HEK293 (cell line): ENCODE results near the gene AJM1.
A peak's percentile ranks its signal among the peaks of the same experiment; 100 is the strongest.

Experiments used
- CTCF ChIA-PET: fragments of 350-600 bp; formaldehyde crosslinking; extraction: SDS; loops from one replicate; lab custom pipeline; 2021; ENCODE audit warnings: antibody characterized with exemption; lab: Yijun Ruan, JAX
- POLR2A ChIA-PET: fragments of 300-600 bp; formaldehyde crosslinking; extraction: SDS; loops from one replicate; lab custom pipeline; 2020; ENCODE audit warnings: antibody characterized with exemption, inconsistent platforms; lab: Yijun Ruan, JAX
- H3K27ac ChIP-seq: fragments of 200-500 bp; sonication (Bioruptor generic); 2 replicates; pipeline ENCODE4 v1.5.1; 2014; ENCODE audit warnings: low read depth, low read length, control low read depth, inconsistent platforms; ENCODE audit errors: extremely low read depth
- H3K36me3 ChIP-seq, 2 experiments: fragments of 200-500 bp in 1 of 2; sonication (Bioruptor generic) in 1 of 2; 1 replicate in 1 of 2; 2 replicates in 1 of 2; pipeline ENCODE4 v1.5.1; 2014 to 2017; ENCODE audit warnings: inconsistent platforms in 2 of 2, low read length in 2 of 2; ENCODE audit not compliant: control insufficient read depth in 2 of 2, insufficient read depth in 1 of 2
- H3K4me1 ChIP-seq: fragments of 200-500 bp; sonication (Bioruptor generic); 2 replicates; pipeline ENCODE4 v1.5.1; 2014; ENCODE audit warnings: mild to moderate bottlenecking, low read length, inconsistent platforms; ENCODE audit not compliant: control insufficient read depth, insufficient read depth
- H3K4me3 ChIP-seq: 2 replicates; pipeline ENCODE4 v1.5.1; 2011; ENCODE audit warnings: low read depth, mild to moderate bottlenecking, control low read depth, low read length, moderate library complexity
- H3K9me3 ChIP-seq: fragments of 200-500 bp; sonication (Bioruptor generic); 2 replicates; pipeline ENCODE4 v1.5.1; 2014; ENCODE audit warnings: low read depth, low read length, inconsistent platforms; ENCODE audit not compliant: control insufficient read depth, insufficient read depth
- GLI2 ChIP-seq: fragments of 450-650 bp; formaldehyde crosslinking; IDR thresholded peaks from 2 replicates; pipeline ENCODE4; 2017; ENCODE audit warnings: missing biosample characterization, missing genetic modification characterization, low read depth, borderline replicate concordance
- GLIS2 ChIP-seq: fragments of 450-650 bp; formaldehyde crosslinking; IDR thresholded peaks from 2 replicates; pipeline ENCODE4 v1.5.1; 2016; ENCODE audit warnings: missing biosample characterization, missing genetic modification characterization
- KLF10 ChIP-seq: fragments of 450-650 bp; IDR thresholded peaks from 2 replicates; pipeline ENCODE4 v1.5.1; 2018; ENCODE audit warnings: missing biosample characterization, mild to moderate bottlenecking, missing genetic modification characterization
- MEIS1 ChIP-seq: sonication (generic); formaldehyde crosslinking; IDR thresholded peaks from 2 replicates; pipeline ENCODE4 v1.8.1; 2022; ENCODE audit warnings: missing genetic modification reagents, mild to moderate bottlenecking, borderline replicate concordance
- MYNN ChIP-seq: fragments of 450-650 bp; formaldehyde crosslinking; IDR thresholded peaks from 2 replicates; pipeline ENCODE4 v1.5.1; 2016; ENCODE audit warnings: missing biosample characterization, missing genetic modification characterization, borderline replicate concordance
- OSR2 ChIP-seq: fragments of 450-650 bp; formaldehyde crosslinking; IDR thresholded peaks from 2 replicates; pipeline ENCODE4 v1.5.1; 2016; ENCODE audit warnings: missing biosample characterization, missing genetic modification characterization
- RBAK ChIP-seq: fragments of 450-650 bp; formaldehyde crosslinking; IDR thresholded peaks from 2 replicates; pipeline ENCODE4 v1.5.1; 2016; ENCODE audit warnings: missing biosample characterization, missing genetic modification characterization
- SETDB1 ChIP-seq: IDR thresholded peaks from one replicate; pipeline ENCODE4 v1.6.1; 2017; ENCODE audit warnings: mild to moderate bottlenecking, low read length, moderate library complexity, mixed read lengths; ENCODE audit not compliant: insufficient read length
- ZBTB48 ChIP-seq: fragments of 450-650 bp; formaldehyde crosslinking; IDR thresholded peaks from 2 replicates; pipeline ENCODE4 v1.5.1; 2016; ENCODE audit warnings: missing biosample characterization, missing genetic modification characterization
- ZIC2 ChIP-seq: fragments of 450-650 bp; formaldehyde crosslinking; IDR thresholded peaks from 2 replicates; pipeline ENCODE4 v1.5.1; 2016; ENCODE audit warnings: missing biosample characterization, missing genetic modification characterization
- ZNF112 ChIP-seq: fragments of 450-650 bp; formaldehyde crosslinking; IDR thresholded peaks from 2 replicates; pipeline ENCODE4 v1.5.0; 2017; ENCODE audit warnings: missing biosample characterization, missing genetic modification characterization
- ZNF184 ChIP-seq: fragments of 450-650 bp; IDR thresholded peaks from 2 replicates; pipeline ENCODE4 v1.5.1; 2018; ENCODE audit warnings: missing biosample characterization, mild to moderate bottlenecking, missing genetic modification characterization
- ZNF280C ChIP-seq: fragments of 450-650 bp; formaldehyde crosslinking; IDR thresholded peaks from 2 replicates; pipeline ENCODE4 v1.5.1; 2016; ENCODE audit warnings: missing biosample characterization, missing genetic modification characterization
- ZNF354C ChIP-seq: fragments of 450-650 bp; formaldehyde crosslinking; IDR thresholded peaks from 2 replicates; pipeline ENCODE4 v1.5.1; 2016; ENCODE audit warnings: missing biosample characterization, missing genetic modification characterization, low read depth, borderline replicate concordance
- ZNF501 ChIP-seq: fragments of 450-650 bp; formaldehyde crosslinking; IDR thresholded peaks from 2 replicates; pipeline ENCODE4 v1.5.1; 2016; ENCODE audit warnings: missing biosample characterization, missing genetic modification characterization
- ZNF521 ChIP-seq: fragments of 450-650 bp; formaldehyde crosslinking; IDR thresholded peaks from 2 replicates; pipeline ENCODE4 v1.5.1; 2017; ENCODE audit warnings: missing biosample characterization, mild to moderate bottlenecking, missing genetic modification characterization
- ZNF561 ChIP-seq: fragments of 450-650 bp; IDR thresholded peaks from 2 replicates; pipeline ENCODE4 v1.5.1; 2018; ENCODE audit warnings: missing biosample characterization, missing genetic modification characterization, borderline replicate concordance
- ZNF610 ChIP-seq: fragments of 450-650 bp; formaldehyde crosslinking; IDR thresholded peaks from 2 replicates; pipeline ENCODE4 v1.5.1; 2016; ENCODE audit warnings: missing biosample characterization, missing genetic modification characterization, borderline replicate concordance
- ZSCAN4 ChIP-seq: fragments of 450-650 bp; formaldehyde crosslinking; IDR thresholded peaks from 2 replicates; pipeline ENCODE4 v1.5.1; 2017; ENCODE audit warnings: missing biosample characterization, missing genetic modification characterization
- TF ChIP-seq, protein P1 (sequence below): fragments of 450-650 bp; formaldehyde crosslinking; conservative IDR thresholded peaks from 2 replicates; pipeline ENCODE4 v1.5.1; 2016; ENCODE audit warnings: low read depth, missing biosample characterization, missing genetic modification characterization
- TF ChIP-seq, protein P2 (sequence below): fragments of 450-650 bp; formaldehyde crosslinking; IDR thresholded peaks from 2 replicates; pipeline ENCODE4 v1.5.1; 2017; ENCODE audit warnings: missing biosample characterization, missing genetic modification characterization
- TF ChIP-seq, protein P3 (sequence below): fragments of 450-650 bp; formaldehyde crosslinking; IDR thresholded peaks from 2 replicates; pipeline ENCODE4 v1.5.1; 2016; ENCODE audit warnings: missing biosample characterization, missing genetic modification characterization

The AJM1 gene

GRCh38 chr9:136849038-136849959, 7.0 kb downstream of the AJM1 start, which contains the start of gene PHPT1 (continued):
- TF ChIP-seq, protein P1, sequence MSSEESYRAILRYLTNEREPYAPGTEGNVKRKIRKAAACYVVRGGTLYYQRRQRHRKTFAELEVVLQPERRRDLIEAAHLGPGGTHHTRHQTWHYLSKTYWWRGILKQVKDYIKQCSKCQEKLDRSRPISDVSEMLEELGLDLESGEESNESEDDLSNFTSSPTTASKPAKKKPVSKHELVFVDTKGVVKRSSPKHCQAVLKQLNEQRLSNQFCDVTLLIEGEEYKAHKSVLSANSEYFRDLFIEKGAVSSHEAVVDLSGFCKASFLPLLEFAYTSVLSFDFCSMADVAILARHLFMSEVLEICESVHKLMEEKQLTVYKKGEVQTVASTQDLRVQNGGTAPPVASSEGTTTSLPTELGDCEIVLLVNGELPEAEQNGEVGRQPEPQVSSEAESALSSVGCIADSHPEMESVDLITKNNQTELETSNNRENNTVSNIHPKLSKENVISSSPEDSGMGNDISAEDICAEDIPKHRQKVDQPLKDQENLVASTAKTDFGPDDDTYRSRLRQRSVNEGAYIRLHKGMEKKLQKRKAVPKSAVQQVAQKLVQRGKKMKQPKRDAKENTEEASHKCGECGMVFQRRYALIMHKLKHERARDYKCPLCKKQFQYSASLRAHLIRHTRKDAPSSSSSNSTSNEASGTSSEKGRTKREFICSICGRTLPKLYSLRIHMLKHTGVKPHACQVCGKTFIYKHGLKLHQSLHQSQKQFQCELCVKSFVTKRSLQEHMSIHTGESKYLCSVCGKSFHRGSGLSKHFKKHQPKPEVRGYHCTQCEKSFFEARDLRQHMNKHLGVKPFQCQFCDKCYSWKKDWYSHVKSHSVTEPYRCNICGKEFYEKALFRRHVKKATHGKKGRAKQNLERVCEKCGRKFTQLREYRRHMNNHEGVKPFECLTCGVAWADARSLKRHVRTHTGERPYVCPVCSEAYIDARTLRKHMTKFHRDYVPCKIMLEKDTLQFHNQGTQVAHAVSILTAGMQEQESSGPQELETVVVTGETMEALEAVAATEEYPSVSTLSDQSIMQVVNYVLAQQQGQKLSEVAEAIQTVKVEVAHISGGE (tag by site-specific recombination), result peak; percentile 21; the same call in 1 of the 2 replicates
- TF ChIP-seq ZBTB48 (no peak), ZIC2 (tag by site-specific recombination) (no peak), SETDB1 (no peak), ZNF521 (tag by site-specific recombination) (no peak), ZNF501 (tag by site-specific recombination) (peak; percentile 66; the same call in 1 of the 2 replicates), ZSCAN4 (0 out of 2 replicates have a peak, but pooled peaks have one; percentile 20), KLF10 (tag by site-specific recombination) (peak; percentile 90), ZNF280C (no peak), OSR2 (tag by site-specific recombination) (no peak)
- TF ChIP-seq, all 188 proteins: peak for 45

DNA sequence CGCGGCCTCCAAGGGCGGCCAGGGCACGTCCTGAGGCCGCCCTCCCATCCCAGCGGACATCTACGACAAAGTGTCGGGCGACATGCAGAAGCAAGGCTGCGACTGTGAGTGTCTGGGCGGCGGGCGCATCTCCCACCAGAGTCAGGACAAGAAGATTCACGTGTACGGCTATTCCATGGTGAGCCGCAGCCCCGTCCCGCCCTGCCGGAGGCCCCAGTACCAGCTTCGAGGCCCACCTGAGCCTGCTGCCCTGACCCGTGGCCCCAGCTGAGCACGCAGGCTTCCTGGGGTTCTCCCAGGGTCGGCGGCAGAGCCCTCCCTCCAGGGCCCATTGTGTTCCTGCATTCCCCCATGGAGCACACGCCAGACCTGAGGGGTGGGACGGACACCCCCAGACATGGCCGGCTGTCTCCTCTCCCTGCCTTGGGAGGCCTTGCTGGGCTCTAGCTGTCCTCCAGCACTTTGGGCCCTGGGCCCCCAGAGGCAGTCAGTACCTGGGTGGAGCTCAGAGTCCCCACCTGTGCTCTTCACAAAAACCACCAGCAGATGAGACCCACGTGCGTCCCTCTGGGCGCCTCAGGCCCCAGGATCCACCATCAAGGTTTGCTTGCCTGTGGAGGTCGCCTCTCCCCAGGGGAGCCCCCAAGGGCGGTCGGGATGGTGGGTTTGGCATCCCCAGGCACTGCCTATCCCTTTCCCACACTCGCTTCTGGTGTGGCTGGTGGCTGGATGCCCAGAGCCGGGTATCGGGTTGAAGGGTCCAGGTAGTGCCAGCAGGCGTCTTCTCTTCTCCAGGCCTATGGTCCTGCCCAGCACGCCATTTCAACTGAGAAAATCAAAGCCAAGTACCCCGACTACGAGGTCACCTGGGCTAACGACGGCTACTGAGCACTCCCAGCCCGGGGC, 7.9 kb downstream of the AJM1 start:
- peaks cover 0 to 27% of the 10 kb centered on the region in 2 experiments; a peak in 1 of 3 replicates for H3K36me3 ChIP-seq
- peak overlapping the region; percentile 86 for H3K4me3 ChIP-seq
- no peak overlapping the region for H3K27ac ChIP-seq
- CTCF ChIA-PET, result no interaction called here
- 0 out of 2 replicates have a peak, but pooled peaks cover 4% of the 10 kb centered on the region for H3K4me1 ChIP-seq
- POLR2A ChIA-PET, result no interaction called here
- no peaks in the 10 kb centered on the region for H3K9me3 ChIP-seq
- TF ChIP-seq MEIS1 (CRISPR knock-in tag) (no peak), GLIS2 (tag by site-specific recombination) (peak; percentile 56), RBAK (tag by site-specific recombination) (no peak), GLI2 (tag by site-specific recombination) (no peak), ZNF561 (no peak), MYNN (no peak), ZNF354C (no peak), ZNF610 (tag by site-specific recombination) (no peak), ZNF112 (no peak), ZNF184 (tag by site-specific recombination) (no peak)
- TF ChIP-seq, protein P2, sequence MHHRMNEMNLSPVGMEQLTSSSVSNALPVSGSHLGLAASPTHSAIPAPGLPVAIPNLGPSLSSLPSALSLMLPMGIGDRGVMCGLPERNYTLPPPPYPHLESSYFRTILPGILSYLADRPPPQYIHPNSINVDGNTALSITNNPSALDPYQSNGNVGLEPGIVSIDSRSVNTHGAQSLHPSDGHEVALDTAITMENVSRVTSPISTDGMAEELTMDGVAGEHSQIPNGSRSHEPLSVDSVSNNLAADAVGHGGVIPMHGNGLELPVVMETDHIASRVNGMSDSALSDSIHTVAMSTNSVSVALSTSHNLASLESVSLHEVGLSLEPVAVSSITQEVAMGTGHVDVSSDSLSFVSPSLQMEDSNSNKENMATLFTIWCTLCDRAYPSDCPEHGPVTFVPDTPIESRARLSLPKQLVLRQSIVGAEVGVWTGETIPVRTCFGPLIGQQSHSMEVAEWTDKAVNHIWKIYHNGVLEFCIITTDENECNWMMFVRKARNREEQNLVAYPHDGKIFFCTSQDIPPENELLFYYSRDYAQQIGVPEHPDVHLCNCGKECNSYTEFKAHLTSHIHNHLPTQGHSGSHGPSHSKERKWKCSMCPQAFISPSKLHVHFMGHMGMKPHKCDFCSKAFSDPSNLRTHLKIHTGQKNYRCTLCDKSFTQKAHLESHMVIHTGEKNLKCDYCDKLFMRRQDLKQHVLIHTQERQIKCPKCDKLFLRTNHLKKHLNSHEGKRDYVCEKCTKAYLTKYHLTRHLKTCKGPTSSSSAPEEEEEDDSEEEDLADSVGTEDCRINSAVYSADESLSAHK, result no peak
- TF ChIP-seq, protein P3, sequence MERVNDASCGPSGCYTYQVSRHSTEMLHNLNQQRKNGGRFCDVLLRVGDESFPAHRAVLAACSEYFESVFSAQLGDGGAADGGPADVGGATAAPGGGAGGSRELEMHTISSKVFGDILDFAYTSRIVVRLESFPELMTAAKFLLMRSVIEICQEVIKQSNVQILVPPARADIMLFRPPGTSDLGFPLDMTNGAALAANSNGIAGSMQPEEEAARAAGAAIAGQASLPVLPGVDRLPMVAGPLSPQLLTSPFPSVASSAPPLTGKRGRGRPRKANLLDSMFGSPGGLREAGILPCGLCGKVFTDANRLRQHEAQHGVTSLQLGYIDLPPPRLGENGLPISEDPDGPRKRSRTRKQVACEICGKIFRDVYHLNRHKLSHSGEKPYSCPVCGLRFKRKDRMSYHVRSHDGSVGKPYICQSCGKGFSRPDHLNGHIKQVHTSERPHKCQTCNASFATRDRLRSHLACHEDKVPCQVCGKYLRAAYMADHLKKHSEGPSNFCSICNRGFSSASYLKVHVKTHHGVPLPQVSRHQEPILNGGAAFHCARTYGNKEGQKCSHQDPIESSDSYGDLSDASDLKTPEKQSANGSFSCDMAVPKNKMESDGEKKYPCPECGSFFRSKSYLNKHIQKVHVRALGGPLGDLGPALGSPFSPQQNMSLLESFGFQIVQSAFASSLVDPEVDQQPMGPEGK, result no peak
